Measurements from ENCODE around the gene MST1R.
"Not testable (repeated sequence)": the region's sequence is repeated elsewhere in the genome, so short reads cannot be mapped to it uniquely, and the experiment has no call there.

Gene MST1R

GRCh38 chr3:49903451-49904424 is at the start of gene MST1R:
Gene MST1R (minus strand): TSS chr3:49903873. CDS start chr3:49903609, 264 bp downstream.
- no peak for TF ChIP-seq ZNF274 (IDR thresholded peaks at IDR 0.05; ENCODE audit: low read depth, low read length)
- H3K4me3 ChIP-seq (ENCODE audit: low read length): peak within 1 kb of the TSS; percentile 9; the same call in 1 of the 2 replicates

GRCh38 chr3:49952924-49953323 is 49.3 kb upstream of the MST1R start:
- no peak for TF ChIP-seq ZNF274 (IDR thresholded peaks at IDR 0.05; ENCODE audit: low read depth, low read length)
- H3K4me3 ChIP-seq (ENCODE audit: low read length): no peak overlapping the region

- no peak for TF ChIP-seq ZNF274 (IDR thresholded peaks at IDR 0.05; ENCODE audit: low read depth, low read length)
- H3K4me3 ChIP-seq (ENCODE audit: low read length): no peak overlapping the region
These were observed 39.0 kb upstream of the MST1R start for GRCh38 chr3:49942651-49943050.

GRCh38 chr3:49940667-49941249 is 37.1 kb upstream of the MST1R start:
- TF ChIP-seq ZNF274 (IDR thresholded peaks at IDR 0.05; ENCODE audit: low read depth, low read length): no peak
- peak overlapping the region; percentile 91 for H3K4me3 ChIP-seq (ENCODE audit: low read length)

- no peak for TF ChIP-seq ZNF274 (IDR thresholded peaks at IDR 0.05; ENCODE audit: low read depth, low read length)
- peak within 1 kb of the TSS; percentile 91 for H3K4me3 ChIP-seq (ENCODE audit: low read length)
These were observed 36.4 kb upstream of the MST1R start, which contains the start of gene RBM6 for GRCh38 chr3:49939858-49940666. Gene RBM6 (plus strand): TSS chr3:49940150. CDS start chr3:49962642, 22,492 bp downstream.

GRCh38 chr3:49937090-49937489 is 33.4 kb upstream of the MST1R start:
- H3K4me3 ChIP-seq (ENCODE audit: low read length): no peak overlapping the region
- TF ChIP-seq ZNF274 (IDR thresholded peaks at IDR 0.05; ENCODE audit: low read depth, low read length): no peak

GRCh38 chr3:49932281-49932680 is 28.6 kb upstream of the MST1R start:
- H3K4me3 ChIP-seq (ENCODE audit: low read length): not testable (repeated sequence)

GRCh38 chr3:49930922-49931321 is 27.2 kb upstream of the MST1R start:
- H3K4me3 ChIP-seq (ENCODE audit: low read length): no peak overlapping the region
- no peak for TF ChIP-seq ZNF274 (IDR thresholded peaks at IDR 0.05; ENCODE audit: low read depth, low read length)

GRCh38 chr3:49930168-49930690 is 26.6 kb upstream of the MST1R start:
- TF ChIP-seq ZNF274 (IDR thresholded peaks at IDR 0.05; ENCODE audit: low read depth, low read length): no peak
- peak overlapping the region; percentile 54; the same call in 1 of the 2 replicates for H3K4me3 ChIP-seq (ENCODE audit: low read length)

- H3K4me3 ChIP-seq (ENCODE audit: low read length): peak within 1 kb of the TSS; percentile 54; the same call in 1 of the 2 replicates
- no peak for TF ChIP-seq ZNF274 (IDR thresholded peaks at IDR 0.05; ENCODE audit: low read depth, low read length)
These were observed 25.9 kb upstream of the MST1R start, which contains the start of gene MON1A for GRCh38 chr3:49929291-49930167. Gene MON1A (minus strand): TSS chr3:49929811. CDS start chr3:49913346, 16,465 bp downstream.

GRCh38 chr3:49928481-49929017 is 24.9 kb upstream of the MST1R start:
- no peak for TF ChIP-seq ZNF274 (IDR thresholded peaks at IDR 0.05; ENCODE audit: low read depth, low read length)
- peak overlapping the region; percentile 54; the same call in 1 of the 2 replicates for H3K4me3 ChIP-seq (ENCODE audit: low read length)

- H3K4me3 ChIP-seq (ENCODE audit: low read length): no peak overlapping the region
- TF ChIP-seq ZNF274 (IDR thresholded peaks at IDR 0.05; ENCODE audit: low read depth, low read length): no peak
These were observed 24.1 kb upstream of the MST1R start for GRCh38 chr3:49927798-49928197.
